Neuronal stem cell (in vitro differentiated cells): ENCODE measurements around the gene XXYLT1.

Experiments used
- DNase-seq: peaks from one replicate; pipeline ENCODE4 v3.0.0-alpha.2; 2013; ENCODE audit warnings: low spot score
- H2AFZ ChIP-seq: one replicate; pipeline ENCODE4 v1.6.1; 2013; ENCODE audit warnings: mild to moderate bottlenecking, low read length, inconsistent platforms
- H2AK5ac ChIP-seq: 2 replicates; pipeline ENCODE4 v1.6.1; 2013; ENCODE audit warnings: low read depth, mild to moderate bottlenecking, inconsistent platforms, low read length, moderate library complexity, mixed read lengths
- H2BK120ac ChIP-seq: 2 replicates; pipeline ENCODE4 v1.6.1; 2013; ENCODE audit warnings: low read depth, mild to moderate bottlenecking, inconsistent platforms, low read length, moderate library complexity, mixed read lengths
- H2BK12ac ChIP-seq: one replicate; pipeline ENCODE4 v1.6.1; 2013; ENCODE audit warnings: low read length, inconsistent platforms
- H2BK15ac ChIP-seq: 2 replicates; pipeline ENCODE4 v1.6.1; 2013; ENCODE audit warnings: mild to moderate bottlenecking, low read length, inconsistent platforms, mixed read lengths
- H2BK5ac ChIP-seq: one replicate; pipeline ENCODE4 v1.6.1; 2013; ENCODE audit warnings: inconsistent platforms, mild to moderate bottlenecking, low read length, moderate library complexity
- H3K14ac ChIP-seq: one replicate; pipeline ENCODE4 v1.6.1; 2013; ENCODE audit warnings: low read length, inconsistent platforms
- H3K18ac ChIP-seq: 2 replicates; pipeline ENCODE4 v1.6.1; 2013; ENCODE audit warnings: low read length, inconsistent platforms
- H3K23ac ChIP-seq: 2 replicates; pipeline ENCODE4 v1.6.1; 2013; ENCODE audit warnings: low read depth, mild to moderate bottlenecking, mixed read lengths, low read length, inconsistent platforms; ENCODE audit not compliant: poor library complexity
- H3K27ac ChIP-seq: replicated peaks from 3 replicates; pipeline ENCODE4 v1.5.1; 2013; ENCODE audit warnings: low read length, inconsistent platforms
- H3K27me3 ChIP-seq, 3 experiments: 2 replicates each; pipeline ENCODE4 v1.6.1; 2013; ENCODE audit warnings: low read length in 3 of 3, mild to moderate bottlenecking in 2 of 3, inconsistent platforms in 1 of 3, low read depth in 1 of 3, mixed read lengths in 1 of 3, moderate library complexity in 1 of 3; ENCODE audit not compliant: control insufficient read depth in 3 of 3, insufficient read depth in 3 of 3
- H3K36me3 ChIP-seq, 2 donors: replicated peaks in 1 of 2; 2 replicates each; pipeline ENCODE4 v1.6.1; 2013; ENCODE audit warnings: low read length in 2 of 2; ENCODE audit not compliant: control insufficient read depth in 2 of 2, insufficient read depth in 2 of 2
- H3K4ac ChIP-seq: 2 replicates; pipeline ENCODE4 v1.6.1; 2013; ENCODE audit warnings: inconsistent platforms, mild to moderate bottlenecking, low read length, moderate library complexity
- H3K4me1 ChIP-seq, 2 donors: 1 replicate in 1 of 2; 2 replicates in 1 of 2; pipeline ENCODE4 v1.6.1; 2013; ENCODE audit warnings: low read length in 2 of 2, low read depth in 1 of 2; ENCODE audit not compliant: control insufficient read depth in 2 of 2, insufficient read depth in 1 of 2
- H3K4me2 ChIP-seq: one replicate; pipeline ENCODE4 v1.6.1; 2013; ENCODE audit warnings: mild to moderate bottlenecking, low read length, inconsistent platforms; ENCODE audit not compliant: insufficient read depth, poor library complexity, severe bottlenecking
- H3K4me3 ChIP-seq, 2 donors: 2 replicates each; pipeline ENCODE4 v1.5.1; 2013; ENCODE audit warnings: low read length in 2 of 2, mild to moderate bottlenecking in 2 of 2, inconsistent platforms in 1 of 2, moderate library complexity in 1 of 2
- H3K79me1 ChIP-seq: one replicate; pipeline ENCODE4 v1.6.1; 2013; ENCODE audit warnings: low read depth, mild to moderate bottlenecking, inconsistent platforms, low read length, moderate library complexity
- H3K9ac ChIP-seq: one replicate; pipeline ENCODE4 v1.6.1; 2013; ENCODE audit warnings: mild to moderate bottlenecking, low read depth, low read length, inconsistent platforms; ENCODE audit not compliant: poor library complexity
- H3K9me3 ChIP-seq, 2 donors: replicated peaks in 1 of 2; 2 replicates each; pipeline versions ENCODE3 to v1.6.1; 2013; ENCODE audit warnings: low read length in 2 of 2, mild to moderate bottlenecking in 2 of 2, inconsistent platforms in 1 of 2, low read depth in 1 of 2, mixed read lengths in 1 of 2, moderate library complexity in 1 of 2; ENCODE audit not compliant: control insufficient read depth in 2 of 2, insufficient read depth in 1 of 2
- H4K8ac ChIP-seq: one replicate; pipeline ENCODE4 v1.6.1; 2013; ENCODE audit warnings: low read depth, mild to moderate bottlenecking, inconsistent platforms, low read length, moderate library complexity
- H4K91ac ChIP-seq: one replicate; pipeline ENCODE4 v1.6.1; 2013; ENCODE audit warnings: low read length, low read depth, mild to moderate bottlenecking, inconsistent platforms; ENCODE audit not compliant: poor library complexity
- WGBS, 2 donors: extraction: QIAGEN DNeasy Blood & Tissue Kit; methylation state at CpG; one replicate each; pipeline ENCODE4 v1.1.7; 2013; ENCODE audit warnings: missing lambda C conversion rate in 2 of 2, mixed read lengths in 1 of 2; ENCODE audit not compliant: insufficient read length in 2 of 2, insufficient replicate concordance in 1 of 2; ENCODE audit errors: extremely low coverage in 2 of 2; 5-methylcytosine and 5-hydroxymethylcytosine counted together

The XXYLT1 gene

GRCh38 chr3:195227871-195228270 lies 43.1 kb downstream of the XXYLT1 start:
- peaks cover 0 to 28% of the 10 kb centered on the region in 2 donors for H3K36me3 ChIP-seq
- no peaks in the 10 kb centered on the region for H3K9me3 ChIP-seq
- no peak overlapping the region for H3K9ac ChIP-seq
- peaks cover 3% of the 10 kb centered on the region for H3K79me1 ChIP-seq
- no CpG with 5 or more reads among the region's 6 CpGs for WGBS, 2 donors
- no peak overlapping the region for H2BK15ac ChIP-seq
- no peak overlapping the region for H2AK5ac ChIP-seq
- H4K91ac ChIP-seq, result no peak overlapping the region
- H2AFZ ChIP-seq, result no peak overlapping the region
- DNase-seq, result no peak
- H3K27ac ChIP-seq, result no peak overlapping the region
- no peak overlapping the region for H3K14ac ChIP-seq
- H3K4me1 ChIP-seq, result peaks cover 0 to 3% of the 10 kb centered on the region in 2 donors
- no peak overlapping the region for H3K18ac ChIP-seq
- H3K27me3 ChIP-seq, result no peaks in the 10 kb centered on the region
- H3K4me3 ChIP-seq, result no peak overlapping the region
- no peak overlapping the region for H3K4me2 ChIP-seq
- H2BK120ac ChIP-seq, result no peak overlapping the region
- no peak overlapping the region for H3K4ac ChIP-seq
- H2BK5ac ChIP-seq, result no peak overlapping the region
- H2BK12ac ChIP-seq, result no peak overlapping the region
- H3K23ac ChIP-seq, result peak overlapping the region; percentile 25
- no peak overlapping the region for H4K8ac ChIP-seq

GRCh38 chr3:195226900-195227447 lies 44.0 kb downstream of the XXYLT1 start:
- Histone ChIP-seq H3K9ac (no peak overlapping the region), H3K4ac (no peak overlapping the region), H3K36me3 (peaks cover 0 to 33% of the 10 kb centered on the region in 2 donors), H3K27ac (no peak overlapping the region), H2BK12ac (no peak overlapping the region), H3K23ac (no peak overlapping the region), H2AFZ (no peak overlapping the region), H3K4me3 (no peak overlapping the region), H3K79me1 (peaks cover 3% of the 10 kb centered on the region), H3K14ac (no peak overlapping the region), H3K18ac (no peak overlapping the region), H2AK5ac (no peak overlapping the region), H3K27me3 (no peaks in the 10 kb centered on the region), H3K4me1 (peaks cover 0 to 3% of the 10 kb centered on the region in 2 donors), H2BK5ac (no peak overlapping the region), H3K4me2 (no peak overlapping the region), H3K9me3 (no peaks in the 10 kb centered on the region), H4K8ac (no peak overlapping the region), H2BK15ac (no peak overlapping the region), H2BK120ac (no peak overlapping the region), H4K91ac (no peak overlapping the region)
- no CpG with 5 or more reads among the region's 9 CpGs for WGBS, 2 donors
- DNase-seq, result no peak

- WGBS, 2 donors, result no CpG with 5 or more reads among the region's 7 CpGs
- H3K23ac ChIP-seq, result no peak overlapping the region
- H4K8ac ChIP-seq, result no peak overlapping the region
Observed at GRCh38 chr3:195226445-195226844, 44.5 kb downstream of the XXYLT1 start.

GRCh38 chr3:195224980-195225580 lies 45.9 kb downstream of the XXYLT1 start:
- no peak overlapping the region for H3K18ac ChIP-seq
- no peak overlapping the region for H4K91ac ChIP-seq
- no peak overlapping the region for H3K4me2 ChIP-seq
- no peak overlapping the region for H2AK5ac ChIP-seq
- H2AFZ ChIP-seq, result no peak overlapping the region
- H3K27ac ChIP-seq, result no peak overlapping the region
- no peak overlapping the region for H3K4ac ChIP-seq
- peaks cover 0 to 3% of the 10 kb centered on the region in 2 donors for H3K4me1 ChIP-seq
- H3K4me3 ChIP-seq, result no peak overlapping the region
- no peak overlapping the region for H3K9ac ChIP-seq
- H2BK15ac ChIP-seq, result no peak overlapping the region
- no peak for DNase-seq
- H2BK5ac ChIP-seq, result no peak overlapping the region
- no peaks in the 10 kb centered on the region for H3K9me3 ChIP-seq
- no peak overlapping the region for H4K8ac ChIP-seq
- H3K79me1 ChIP-seq, result peaks cover 12% of the 10 kb centered on the region
- H2BK120ac ChIP-seq, result no peak overlapping the region
- H3K27me3 ChIP-seq, result no peaks in the 10 kb centered on the region
- no CpG with 5 or more reads among the region's 3 CpGs for WGBS, 2 donors
- peaks cover 2 to 42% of the 10 kb centered on the region in 2 donors for H3K36me3 ChIP-seq
- no peak overlapping the region for H3K14ac ChIP-seq
- H2BK12ac ChIP-seq, result no peak overlapping the region
- H3K23ac ChIP-seq, result no peak overlapping the region

More at GRCh38 chr3:195226445-195226844, 44.5 kb downstream of the XXYLT1 start:
- H3K36me3 ChIP-seq, result peaks cover 0 to 33% of the 10 kb centered on the region in 2 donors
- H2BK120ac ChIP-seq, result no peak overlapping the region
- no peak overlapping the region for H4K91ac ChIP-seq
- H3K18ac ChIP-seq, result no peak overlapping the region
- H3K9me3 ChIP-seq, result no peaks in the 10 kb centered on the region
- H3K4me3 ChIP-seq, result no peak overlapping the region
- no peak overlapping the region for H2BK5ac ChIP-seq
- no peak overlapping the region for H2BK12ac ChIP-seq
- H3K4me1 ChIP-seq, result peaks cover 0 to 3% of the 10 kb centered on the region in 2 donors
- no peaks in the 10 kb centered on the region for H3K27me3 ChIP-seq
- H3K79me1 ChIP-seq, result peaks cover 4% of the 10 kb centered on the region
- H3K9ac ChIP-seq, result no peak overlapping the region
- no peak overlapping the region for H3K4me2 ChIP-seq
- no peak overlapping the region for H3K27ac ChIP-seq
- no peak overlapping the region for H3K4ac ChIP-seq
- no peak overlapping the region for H2AK5ac ChIP-seq
- H3K14ac ChIP-seq, result no peak overlapping the region
- H2AFZ ChIP-seq, result no peak overlapping the region
- DNase-seq, result no peak
- no peak overlapping the region for H2BK15ac ChIP-seq
